DND-41 (cell line): ENCODE results near the gene SCD5.

Experiments
- ATAC-seq: fragments of 200-7000 bp; cut with Tn5 transposase; 3 replicates; pipeline ENCODE4 v1.9.1; 2021; ENCODE audit warnings: low read depth; ENCODE audit not compliant: insufficient read depth
- DNase-seq: peaks from one replicate; pipeline ENCODE4 v3.0.0-alpha.2; 2020
- H2AFZ ChIP-seq: 2 replicates; pipeline ENCODE4 v1.6.0; 2012; ENCODE audit warnings: low read depth, low read length
- H3K27ac ChIP-seq: 2 replicates; pipeline ENCODE4 v1.5.1; 2012; ENCODE audit warnings: low read length, inconsistent platforms
- H3K27me3 ChIP-seq: fragments of 200-600 bp; sonication (generic); 2 replicates; pipeline ENCODE4 v1.6.0; 2012; ENCODE audit warnings: low read length, mild to moderate bottlenecking, inconsistent platforms; ENCODE audit not compliant: insufficient read depth, poor library complexity
- H3K36me3 ChIP-seq: 2 replicates; pipeline ENCODE4 v1.5.1; 2012; ENCODE audit warnings: low read length, inconsistent platforms; ENCODE audit not compliant: insufficient read depth
- H3K4me1 ChIP-seq: 2 replicates; pipeline ENCODE4 v1.5.1; 2012; ENCODE audit warnings: mild to moderate bottlenecking, low read length; ENCODE audit not compliant: insufficient read depth
- H3K4me2 ChIP-seq: 2 replicates; pipeline ENCODE4 v1.6.0; 2012; ENCODE audit warnings: mild to moderate bottlenecking, moderate library complexity, low read length, inconsistent platforms; ENCODE audit not compliant: insufficient read depth
- H3K4me3 ChIP-seq, 2 experiments: fragments of 200-600 bp in 1 of 2; shearing (Covaris generic) in 1 of 2; 2 replicates each; pipeline ENCODE4 v1.5.1; 2012 to 2016; ENCODE audit warnings: inconsistent platforms in 2 of 2, low read length in 2 of 2, mild to moderate bottlenecking in 2 of 2, low read depth in 1 of 2, moderate library complexity in 1 of 2
- H3K79me2 ChIP-seq: 2 replicates; pipeline ENCODE4 v1.6.0; 2012; ENCODE audit warnings: low read length, inconsistent platforms; ENCODE audit not compliant: insufficient read depth
- H3K9ac ChIP-seq: 2 replicates; pipeline ENCODE4 v1.6.0; 2012; ENCODE audit warnings: low read depth, mild to moderate bottlenecking, inconsistent platforms, low read length, moderate library complexity
- H3K9me3 ChIP-seq: 2 replicates; pipeline ENCODE4 v1.5.1; 2012; ENCODE audit warnings: low read length, moderate library complexity, mild to moderate bottlenecking, inconsistent platforms; ENCODE audit not compliant: insufficient read depth, severe bottlenecking
- H4K20me1 ChIP-seq: 2 replicates; pipeline ENCODE4 v1.6.0; 2012; ENCODE audit warnings: low read length; ENCODE audit not compliant: insufficient read depth
- CTCF ChIP-seq: IDR thresholded peaks from 2 replicates; pipeline ENCODE4 v1.5.1; 2012; ENCODE audit warnings: borderline replicate concordance, low read length, moderate library complexity, mild to moderate bottlenecking; ENCODE audit not compliant: poor library complexity, severe bottlenecking; ENCODE audit errors: extremely low read depth
- EZH2 ChIP-seq: IDR thresholded peaks from 3 replicates; pipeline ENCODE4 v1.6.1; 2012; ENCODE audit warnings: borderline replicate concordance, low read depth, mild to moderate bottlenecking, moderate library complexity, low read length, inconsistent platforms; ENCODE audit not compliant: severe bottlenecking

Gene SCD5

GRCh38 chr4:82623121-82623683, 175.4 kb downstream of the SCD5 start:
- H3K27me3 ChIP-seq = no peaks in the 10 kb centered on the region
- no peak overlapping the region for H3K4me2 ChIP-seq
- H3K27ac ChIP-seq = no peak overlapping the region
- H3K4me1 ChIP-seq = no peaks in the 10 kb centered on the region
- no peaks in the 10 kb centered on the region for H3K9me3 ChIP-seq
- no peak overlapping the region for H3K4me3 ChIP-seq
- H3K36me3 ChIP-seq = no peaks in the 10 kb centered on the region
- H3K79me2 ChIP-seq = no peaks in the 10 kb centered on the region
- no peak overlapping the region for H2AFZ ChIP-seq
- H4K20me1 ChIP-seq = no peaks in the 10 kb centered on the region
- ATAC-seq (no peak), DNase-seq (no peak)
- TF ChIP-seq EZH2 (no peak), CTCF (no peak)
- no peak overlapping the region for H3K9ac ChIP-seq

- Histone ChIP-seq H3K4me3 (no peak overlapping the region), H3K27me3 (no peaks in the 10 kb centered on the region), H3K9me3 (no peaks in the 10 kb centered on the region), H3K79me2 (no peaks in the 10 kb centered on the region), H3K9ac (no peak overlapping the region), H3K4me1 (no peaks in the 10 kb centered on the region), H3K4me2 (no peak overlapping the region), H3K27ac (no peak overlapping the region), H4K20me1 (no peaks in the 10 kb centered on the region), H3K36me3 (no peaks in the 10 kb centered on the region), H2AFZ (no peak overlapping the region)
- ATAC-seq = no peak
- TF ChIP-seq CTCF (no peak), EZH2 (no peak)
- no peak for DNase-seq
These were observed 177.3 kb downstream of the SCD5 start for GRCh38 chr4:82621251-82621650.

GRCh38 chr4:82620126-82620735, 178.4 kb downstream of the SCD5 start:
- Histone ChIP-seq H4K20me1 (no peaks in the 10 kb centered on the region), H3K9me3 (no peaks in the 10 kb centered on the region), H3K79me2 (no peaks in the 10 kb centered on the region), H3K27me3 (no peaks in the 10 kb centered on the region), H3K36me3 (no peaks in the 10 kb centered on the region), H3K9ac (no peak overlapping the region), H3K4me1 (no peaks in the 10 kb centered on the region), H2AFZ (no peak overlapping the region), H3K27ac (no peak overlapping the region), H3K4me3 (no peak overlapping the region), H3K4me2 (no peak overlapping the region)
- DNase-seq (no peak), ATAC-seq (no peak)
- no peak for TF ChIP-seq EZH2
- TF ChIP-seq CTCF = no peak
